H4 (cell line): ENCODE measurements around the gene BTBD2. TPM values are rescaled to one million over a fixed set of nuclear protein-coding genes. Genes with fewer than 3 reads are reported as not detected.

Experiments
- DNase-seq: peaks from one replicate; pipeline ENCODE4 v3.0.0-alpha.2; 2015; ENCODE audit warnings: low spot score
- total RNA-seq: library from RNA; depleted of rRNA; stranded (reverse); fragments of >200 nt; shearing (Covaris generic); gene quantifications from 2 replicates; pipeline ENCODE4 v1.2.3, GENCODE V29; 2014

The BTBD2 gene
- total RNA-seq, 1 experiment from 2014 or later, result 37.6 TPM

GRCh38 chr19:1985588-1986356 lies 29.7 kb downstream of the BTBD2 start:
- no peak for DNase-seq

GRCh38 chr19:1984357-1984756 lies 31.2 kb downstream of the BTBD2 start:
- DNase-seq, result no peak

GRCh38 chr19:1981253-1981652 lies 34.3 kb downstream of the BTBD2 start:
- DNase-seq, result no peak

- no peak for DNase-seq
Measured at GRCh38 chr19:1980809-1981181, 34.7 kb downstream of the BTBD2 start.

- DNase-seq, result no peak
Measured at GRCh38 chr19:1980091-1980808, 35.3 kb downstream of the BTBD2 start.

GRCh38 chr19:1979642-1980041 lies 35.9 kb downstream of the BTBD2 start:
- no peak for DNase-seq

GRCh38 chr19:1979017-1979416 lies 36.5 kb downstream of the BTBD2 start:
- no peak for DNase-seq

GRCh38 chr19:1978346-1978894 lies 37.1 kb downstream of the BTBD2 start:
- DNase-seq, result no peak

GRCh38 chr19:1977120-1977519 lies 38.4 kb downstream of the BTBD2 start:
- DNase-seq, result no peak

GRCh38 chr19:1975162-1975480 lies 40.4 kb downstream of the BTBD2 start:
- DNase-seq, result no peak

GRCh38 chr19:1974381-1975161 lies 40.9 kb downstream of the BTBD2 start:
- no peak for DNase-seq

GRCh38 chr19:1970806-1971502 lies 44.6 kb downstream of the BTBD2 start:
- DNase-seq, result no peak

- no peak for DNase-seq
Measured at GRCh38 chr19:1970003-1970805, 45.3 kb downstream of the BTBD2 start.

GRCh38 chr19:1969176-1970002 lies 46.1 kb downstream of the BTBD2 start:
- DNase-seq, result no peak

GRCh38 chr19:1968279-1969175 lies 47.0 kb downstream of the BTBD2 start:
- DNase-seq, result no peak

- DNase-seq, result no peak
Measured at GRCh38 chr19:1967087-1967608, 48.4 kb downstream of the BTBD2 start.

GRCh38 chr19:1962674-1963073 lies 52.8 kb downstream of the BTBD2 start:
- DNase-seq, result no peak

GRCh38 chr19:1961000-1961883 lies 54.3 kb downstream of the BTBD2 start:
- no peak for DNase-seq
